HepG2 (cell line): Measurements from ENCODE around the gene DNM3. TPM values are rescaled to one million over a fixed set of nuclear protein-coding genes. Genes with fewer than 3 reads are reported as not detected.

Experiments
- ATAC-seq: fragments of 200-7000 bp; cut with Tn5 transposase; 3 replicates; pipeline ENCODE4 v1.9.1; 2020; ENCODE audit warnings: mild to moderate bottlenecking, moderate library complexity
- BruUV-seq: library from RNA; stranded (reverse); fragments of 400-500 nt; replicated peaks from 2 replicates; lab custom pipeline; 2021; lab: Mats Ljungman, UMichigan
- CTCF ChIA-PET: fragments of 300-600 bp; formaldehyde crosslinking; extraction: SDS; loops from one replicate; lab custom pipeline; 2021; ENCODE audit warnings: low total read pairs, inconsistent platforms, low intra/inter-chr PET ratio; lab: Yijun Ruan, JAX
- POLR2A ChIA-PET: fragments of 350-600 bp; sonication (Branson Sonifier 250); formaldehyde crosslinking; loops from one replicate; lab custom pipeline; 2020; ENCODE audit warnings: antibody characterized with exemption, inconsistent platforms; lab: Yijun Ruan, JAX
- DNase-seq: peaks from one replicate; pipeline ENCODE4 v3.0.0-alpha.2; 2015; ENCODE audit warnings: low spot score
- FAIRE-seq: peaks from 3 replicates; lab custom pipeline; 2011; peaks lifted over from hg19 to GRCh38; lab: Jason Lieb, UNC
- H2AFZ ChIP-seq: one replicate; pipeline ENCODE4 v1.6.1; 2011; ENCODE audit warnings: low read length, inconsistent platforms
- H3K27ac ChIP-seq: fragments of 300-600 bp; 3 replicates; pipeline ENCODE4 v1.8.0; 2011; ENCODE audit warnings: mixed run types, mild to moderate bottlenecking, mixed read lengths, low read length, inconsistent platforms; ENCODE audit not compliant: insufficient read depth; ENCODE audit errors: extremely low read length
- H3K27me3 ChIP-seq, 2 experiments: fragments of 200-600 bp in 1 of 2; 2 replicates in 1 of 2; 3 replicates in 1 of 2; pipeline versions ENCODE4 v1.6.0 to v1.8.0; 2011; ENCODE audit warnings: low read length in 2 of 2, mild to moderate bottlenecking in 2 of 2, moderate library complexity in 2 of 2, inconsistent platforms in 1 of 2; ENCODE audit not compliant: insufficient read depth in 2 of 2, control insufficient read depth in 1 of 2
- H3K36me3 ChIP-seq, 2 experiments: fragments of 200-600 bp in 1 of 2; replicated peaks in 1 of 2; 2 replicates in 1 of 2; 3 replicates in 1 of 2; pipeline versions ENCODE4 v1.5.1 to v1.8.0; 2011; ENCODE audit warnings: low read length in 2 of 2, inconsistent platforms in 1 of 2; ENCODE audit not compliant: insufficient read depth in 2 of 2, control insufficient read depth in 1 of 2
- H3K4me1 ChIP-seq: 2 replicates; pipeline ENCODE4 v1.5.1; 2012; ENCODE audit warnings: low read length, inconsistent platforms; ENCODE audit not compliant: insufficient read depth
- H3K4me2 ChIP-seq: 2 replicates; pipeline ENCODE4 v1.6.0; 2011; ENCODE audit warnings: low read depth, low read length, inconsistent platforms
- H3K4me3 ChIP-seq, 3 experiments: fragments of 200-600 bp in 1 of 3; sonication (generic), shearing (Covaris generic) in 1 of 3; replicated peaks in 1 of 3; 2 replicates each; pipeline ENCODE4 v1.5.1; 2011 to 2016; ENCODE audit warnings: low read length in 3 of 3, inconsistent platforms in 2 of 3, low read depth in 2 of 3, mild to moderate bottlenecking in 2 of 3, control low read depth in 1 of 3, mixed read lengths in 1 of 3; ENCODE audit not compliant: insufficient read depth in 1 of 3
- H3K79me2 ChIP-seq: one replicate; pipeline ENCODE4 v1.6.1; 2011; ENCODE audit warnings: low read length, inconsistent platforms; ENCODE audit not compliant: insufficient read depth
- H3K9ac ChIP-seq: 2 replicates; pipeline ENCODE4 v1.6.0; 2011; ENCODE audit warnings: mild to moderate bottlenecking, low read depth, low read length, inconsistent platforms; ENCODE audit not compliant: insufficient read depth
- H3K9me3 ChIP-seq: 2 replicates; pipeline ENCODE4 v1.5.1; 2012; ENCODE audit warnings: mild to moderate bottlenecking, low read length
- H4K20me1 ChIP-seq: 2 replicates; pipeline ENCODE4 v1.6.0; 2011; ENCODE audit warnings: inconsistent platforms, mild to moderate bottlenecking, low read length, moderate library complexity; ENCODE audit not compliant: insufficient read depth
- HNRNPUL1 ChIP-seq: fragments of 200-400 bp; formaldehyde crosslinking; IDR thresholded peaks from 2 replicates; pipeline ENCODE4 v1.6.1; 2017; ENCODE audit warnings: low read depth, mild to moderate bottlenecking, low read length, moderate library complexity
- MYC ChIP-seq: sonication (generic); formaldehyde crosslinking; IDR thresholded peaks from 2 replicates; pipeline ENCODE4 v1.9.0; 2021; ENCODE audit warnings: missing genetic modification reagents, borderline replicate concordance
- NR2F2 ChIP-seq: IDR thresholded peaks from 2 replicates; pipeline ENCODE4 v1.6.1; 2012; ENCODE audit warnings: low read depth, inconsistent platforms, borderline replicate concordance
- NR3C1 ChIP-seq: sonication (generic); formaldehyde crosslinking; IDR thresholded peaks from 2 replicates; pipeline ENCODE4 v1.4.0; 2020; ENCODE audit warnings: missing genetic modification reagents
- RNF2 ChIP-seq: fragments of 450-650 bp; conservative IDR thresholded peaks from 2 replicates; pipeline ENCODE4 v1.6.1; 2016; ENCODE audit warnings: low read depth
- SMARCC2 ChIP-seq: fragments of 450-650 bp; IDR thresholded peaks from 2 replicates; pipeline ENCODE4 v1.6.1; 2017; ENCODE audit warnings: antibody characterized with exemption, mild to moderate bottlenecking
- TFDP2 ChIP-seq: sonication (generic); formaldehyde crosslinking; IDR thresholded peaks from 2 replicates; pipeline ENCODE4 v1.4.0; 2020; ENCODE audit warnings: missing genetic modification reagents
- ZNF468 ChIP-seq: sonication (generic); formaldehyde crosslinking; IDR thresholded peaks from 2 replicates; pipeline ENCODE4 v1.8.0; 2022; ENCODE audit warnings: mild to moderate bottlenecking, moderate library complexity, missing genetic modification reagents
- ZNF720 ChIP-seq: sonication (generic); formaldehyde crosslinking; IDR thresholded peaks from 2 replicates; pipeline ENCODE4 v1.4.0; 2020; ENCODE audit warnings: missing genetic modification reagents
- ZSCAN25 ChIP-seq: sonication (generic); formaldehyde crosslinking; IDR thresholded peaks from 2 replicates; pipeline ENCODE4 v1.8.0; 2022; ENCODE audit warnings: mild to moderate bottlenecking, missing genetic modification reagents
- ZSCAN30 ChIP-seq: sonication (generic); formaldehyde crosslinking; IDR thresholded peaks from 2 replicates; pipeline ENCODE4 v1.5.0; 2020; ENCODE audit warnings: mild to moderate bottlenecking, missing genetic modification reagents
- WGBS: methylation state at CpG from one replicate; pipeline ENCODE4 v1.1.6; 2017; ENCODE audit warnings: low lambda C conversion rate; 5-methylcytosine and 5-hydroxymethylcytosine counted together
- in situ Hi-C: cut with HindIII; loops from 2 replicates; pipeline ENCODE4 v1.10.0; 2017; ENCODE audit warnings: low pct_unique_long_range_greater_than_20kb; ENCODE audit not compliant: extremely low pct_ligation_motif_present
- intact Hi-C: fragments of 100-400 bp; cut with micrococcal nuclease; formaldehyde crosslinking; loops from one replicate; pipeline ENCODE4 v1.10.0; 2022; ENCODE audit not compliant: unreplicated experiment
- polyA plus RNA-seq, 8 experiments: library from polyadenylated mRNA; depleted of rRNA in 3 of 8; stranded (reverse) in 7 of 8; unstranded in 1 of 8; fragments of >200 nt; fragmentation: Illumina TruSeq in 4 of 8; extraction: Trizol in 4 of 8; gene quantifications; 2 replicates each; pipeline versions ENCODE4 v1.2.1 to v1.2.3, GENCODE V29; 2011 to 2016; ENCODE audit warnings: low read depth in 4 of 8, missing spikeins in 1 of 8, mixed read lengths in 1 of 8; ENCODE audit not compliant: insufficient read depth in 1 of 8
- total RNA-seq, 5 experiments: library from RNA; depleted of rRNA; stranded (reverse); fragments of >200 nt; fragmentation: Illumina TruSeq; extraction: Trizol; gene quantifications; 2 replicates each; pipeline ENCODE4 v1.2.3, GENCODE V29; 2016; ENCODE audit warnings: low read depth in 1 of 5
- TF ChIP-seq, protein P1 (sequence below): sonication (generic); formaldehyde crosslinking; IDR thresholded peaks from 2 replicates; pipeline ENCODE4 v1.4.0; 2020; ENCODE audit warnings: low read depth, mild to moderate bottlenecking, missing genetic modification reagents
- TF ChIP-seq, protein P2 (sequence below): sonication (generic); formaldehyde crosslinking; IDR thresholded peaks from 2 replicates; pipeline ENCODE4 v1.4.0; 2020; ENCODE audit warnings: mild to moderate bottlenecking, missing genetic modification reagents

The DNM3 gene
- total and polyA plus RNA-seq, 2 of the 13 experiments (the other 11 are each of a cell fraction or from before 2014, with no cell fraction given) = 0.05 TPM; not detected in 1

GRCh38 chr1:172146141-172146850 is 305.0 kb downstream of the DNM3 start:
- TF ChIP-seq TFDP2 (no peak), ZNF720 (CRISPR knock-in tag) (no peak), MYC (CRISPR knock-in tag) (no peak), ZNF468 (CRISPR knock-in tag) (no peak), ZSCAN30 (CRISPR knock-in tag) (no peak), HNRNPUL1 (no peak), RNF2 (no peak), NR2F2 (no peak), ZSCAN25 (CRISPR knock-in tag) (no peak), SMARCC2 (no peak), NR3C1 (CRISPR knock-in tag) (no peak)
- TF ChIP-seq, protein P1, sequence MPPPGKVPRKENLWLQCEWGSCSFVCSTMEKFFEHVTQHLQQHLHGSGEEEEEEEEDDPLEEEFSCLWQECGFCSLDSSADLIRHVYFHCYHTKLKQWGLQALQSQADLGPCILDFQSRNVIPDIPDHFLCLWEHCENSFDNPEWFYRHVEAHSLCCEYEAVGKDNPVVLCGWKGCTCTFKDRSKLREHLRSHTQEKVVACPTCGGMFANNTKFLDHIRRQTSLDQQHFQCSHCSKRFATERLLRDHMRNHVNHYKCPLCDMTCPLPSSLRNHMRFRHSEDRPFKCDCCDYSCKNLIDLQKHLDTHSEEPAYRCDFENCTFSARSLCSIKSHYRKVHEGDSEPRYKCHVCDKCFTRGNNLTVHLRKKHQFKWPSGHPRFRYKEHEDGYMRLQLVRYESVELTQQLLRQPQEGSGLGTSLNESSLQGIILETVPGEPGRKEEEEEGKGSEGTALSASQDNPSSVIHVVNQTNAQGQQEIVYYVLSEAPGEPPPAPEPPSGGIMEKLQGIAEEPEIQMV (CRISPR knock-in tag) = no peak
- TF ChIP-seq, protein P2, sequence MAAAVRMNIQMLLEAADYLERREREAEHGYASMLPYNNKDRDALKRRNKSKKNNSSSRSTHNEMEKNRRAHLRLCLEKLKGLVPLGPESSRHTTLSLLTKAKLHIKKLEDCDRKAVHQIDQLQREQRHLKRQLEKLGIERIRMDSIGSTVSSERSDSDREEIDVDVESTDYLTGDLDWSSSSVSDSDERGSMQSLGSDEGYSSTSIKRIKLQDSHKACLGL (CRISPR knock-in tag) = no peak
- no peak overlapping the region for H3K4me3 ChIP-seq
- H3K9me3 ChIP-seq = no peaks in the 10 kb centered on the region
- no peak for FAIRE-seq
- in situ Hi-C loops = no loop called here
- DNase-seq = no peak
- H3K27ac ChIP-seq = no peak overlapping the region
- ChIA-PET POLR2A (no interaction called here), CTCF (no interaction called here)
- H3K4me2 ChIP-seq = no peak overlapping the region
- no peaks in the 10 kb centered on the region for H3K4me1 ChIP-seq
- H2AFZ ChIP-seq = no peak overlapping the region
- H3K36me3 ChIP-seq = no peaks in the 10 kb centered on the region
- no peak for ATAC-seq
- BruUV-seq = no TSS peak
- no peak overlapping the region for H3K9ac ChIP-seq
- intact Hi-C loops = no loop called here
- no peaks in the 10 kb centered on the region for H4K20me1 ChIP-seq
- 36% methylated on average over 1 of the region's 1 CpG for WGBS
- no peaks in the 10 kb centered on the region for H3K27me3 ChIP-seq
- H3K79me2 ChIP-seq = no peaks in the 10 kb centered on the region
